ENCODE data around the gene FHOD1. TPM values are rescaled to one million over a fixed set of nuclear protein-coding genes. Genes with fewer than 3 reads are reported as not detected.

Gene FHOD1
- total and polyA plus RNA-seq, 10 of the 15 experiments (the other 5 are each of a cell fraction or from before 2014, with no cell fraction given), result 8.9 to 65.7 (median 18.1) TPM

GRCh38 chr16:67296420-67296819, 49.1 kb upstream of the FHOD1 start:
- CTCF ChIA-PET, result interaction anchor here (1.0 to 1.8 kb wide), 4 partner anchors 11 to 73 kb away, joined by 3 to 6 read pairs (median 4); no protein-coding TSS in a partner anchor
- POLR2A ChIA-PET, result no interaction called here
- Histone ChIP-seq H3K9me3 (replicated peaks; ENCODE audit: control insufficient read depth, insufficient read depth, low read length) (no peaks in the 10 kb centered on the region), H3K9ac (ENCODE audit: control insufficient read depth, insufficient read depth, low read length) (no peak overlapping the region), H2AFZ (ENCODE audit: control insufficient read depth, low read depth, low read length) (no peak overlapping the region), H3K4me1 (ENCODE audit: control insufficient read depth, insufficient read depth, low read length) (no peaks in the 10 kb centered on the region), H3K79me2 (ENCODE audit: control insufficient read depth, insufficient read depth, low read length) (no peaks in the 10 kb centered on the region), H4K20me1 (ENCODE audit: control insufficient read depth, insufficient read depth) (no peaks in the 10 kb centered on the region), H3K36me3 (ENCODE audit: control insufficient read depth in 2 of 2, insufficient read depth in 2 of 2, low read length in 1 of 2) (no peaks in the 10 kb centered on the region), H3K27ac (ENCODE audit: control insufficient read depth, insufficient read depth) (no peak overlapping the region), H3K4me2 (ENCODE audit: control insufficient read depth, insufficient read depth) (no peak overlapping the region), H3K4me3 (no peak overlapping the region), H3K27me3 (replicated peaks in 1 of 2; ENCODE audit: control insufficient read depth in 2 of 2, insufficient read depth in 2 of 2, low read length in 1 of 2) (peaks cover 0 to 2% of the 10 kb centered on the region in 2 experiments; a peak in 1 of 4 replicates)
- RAD21 ChIA-PET (ENCODE audit: unreplicated experiment), result no interaction called here
- no peak for DNase-seq (ENCODE audit: low read depth, low spot score)
- FAIRE-seq, result no peak
- BruUV-seq (replicated peaks), result no TSS peak
- no peak for ATAC-seq
- intact Hi-C loops (cut with micrococcal nuclease; ENCODE audit: unreplicated experiment), result no loop called here
- 3% methylated on average over 3 of the region's 3 CpGs for WGBS (ENCODE audit: insufficient coverage, insufficient replicate concordance, low lambda C conversion rate, missing lambda C conversion rate)
- in situ Hi-C loops (cut with MboI), result no loop called here
- SMC1A ChIA-PET (ENCODE audit: uncharacterized antibody, unreplicated experiment), result interaction anchor here (1.2 to 1.5 kb wide), 2 partner anchors 24 to 36 kb away, joined by 4 read pairs; no protein-coding TSS in a partner anchor
- TF ChIP-seq, protein P1, sequence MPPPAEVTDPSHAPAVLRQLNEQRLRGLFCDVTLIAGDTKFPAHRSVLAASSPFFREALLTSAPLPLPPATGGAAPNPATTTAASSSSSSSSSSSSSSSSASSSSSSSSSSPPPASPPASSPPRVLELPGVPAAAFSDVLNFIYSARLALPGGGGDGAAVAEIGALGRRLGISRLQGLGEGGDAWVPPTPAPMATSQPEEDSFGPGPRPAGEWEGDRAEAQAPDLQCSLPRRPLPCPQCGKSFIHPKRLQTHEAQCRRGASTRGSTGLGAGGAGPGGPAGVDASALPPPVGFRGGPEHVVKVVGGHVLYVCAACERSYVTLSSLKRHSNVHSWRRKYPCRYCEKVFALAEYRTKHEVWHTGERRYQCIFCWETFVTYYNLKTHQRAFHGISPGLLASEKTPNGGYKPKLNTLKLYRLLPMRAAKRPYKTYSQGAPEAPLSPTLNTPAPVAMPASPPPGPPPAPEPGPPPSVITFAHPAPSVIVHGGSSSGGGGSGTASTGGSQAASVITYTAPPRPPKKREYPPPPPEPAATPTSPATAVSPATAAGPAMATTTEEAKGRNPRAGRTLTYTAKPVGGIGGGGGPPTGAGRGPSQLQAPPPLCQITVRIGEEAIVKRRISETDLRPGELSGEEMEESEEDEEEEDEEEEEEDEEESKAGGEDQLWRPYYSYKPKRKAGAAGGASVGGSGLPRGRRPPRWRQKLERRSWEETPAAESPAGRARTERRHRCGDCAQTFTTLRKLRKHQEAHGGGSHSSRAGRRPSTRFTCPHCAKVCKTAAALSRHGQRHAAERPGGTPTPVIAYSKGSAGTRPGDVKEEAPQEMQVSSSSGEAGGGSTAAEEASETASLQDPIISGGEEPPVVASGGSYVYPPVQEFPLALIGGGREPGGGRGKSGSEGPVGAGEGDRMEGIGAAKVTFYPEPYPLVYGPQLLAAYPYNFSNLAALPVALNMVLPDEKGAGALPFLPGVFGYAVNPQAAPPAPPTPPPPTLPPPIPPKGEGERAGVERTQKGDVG (CRISPR knock-in tag; IDR thresholded peaks at IDR 0.05), result no peak
- TF ChIP-seq CTCF (IDR thresholded peaks at IDR 0.05 in 2 of 3, conservative IDR thresholded peaks at IDR 0.05 in 1 of 3; ENCODE audit: control insufficient read depth in 2 of 3, extremely low read depth in 1 of 3, insufficient read depth in 1 of 3, low read depth in 3 of 3, low read length in 3 of 3) (no peak), ZBTB40 (IDR thresholded peaks at IDR 0.05; ENCODE audit: borderline replicate concordance) (no peak), NFYA (IDR thresholded peaks at IDR 0.05; ENCODE audit: borderline replicate concordance, low read depth, low read length) (no peak), CHD2 (IDR thresholded peaks at IDR 0.05; ENCODE audit: borderline replicate concordance, low read depth, low read length) (no peak), SMC3 (IDR thresholded peaks at IDR 0.05; ENCODE audit: borderline replicate concordance, low read length) (no peak), ATF3 (IDR thresholded peaks at IDR 0.05; ENCODE audit: borderline replicate concordance, extremely low read depth, low read depth, low read length) (no peak), TCF12 (IDR thresholded peaks at IDR 0.05; ENCODE audit: low read depth, low read length) (no peak), MYC (IDR thresholded peaks at IDR 0.05; ENCODE audit: insufficient read depth, insufficient read length, insufficient replicate concordance, low read length, severe bottlenecking) (no peak), RAD21 (IDR thresholded peaks at IDR 0.05; ENCODE audit: insufficient read depth, low read depth, low read length) (no peak), RB1 (IDR thresholded peaks at IDR 0.05; ENCODE audit: borderline replicate concordance) (no peak), BRCA1 (IDR thresholded peaks at IDR 0.05; ENCODE audit: low read depth, low read length) (no peak), HDGF (IDR thresholded peaks at IDR 0.05) (no peak), SP1 (IDR thresholded peaks at IDR 0.05; ENCODE audit: low read depth, low read length) (no peak), NR2F1 (conservative IDR thresholded peaks at IDR 0.05) (no peak)

Measured in GM12878 (cell line).